HL-60 (cell line): ENCODE results near the gene CIRBP.
A peak's percentile ranks its signal among the peaks of the same experiment; 100 is the strongest.

Experiments used
- DNase-seq, 2 experiments: peaks; one replicate each; pipeline ENCODE4 v3.0.0-alpha.2; 2010 to 2020; ENCODE audit warnings: low read depth in 1 of 2, low spot score in 1 of 2
- H3K27ac ChIP-seq: fragments of 250-450 bp; sonication (Bioruptor Pico); replicated peaks from 2 replicates; pipeline ENCODE4 v1.5.1; 2020; ENCODE audit warnings: mild to moderate bottlenecking, moderate library complexity
- H3K27me3 ChIP-seq: fragments of 250-450 bp; sonication (Bioruptor Pico); 2 replicates; pipeline ENCODE4 v1.5.1; 2021; ENCODE audit warnings: mild to moderate bottlenecking, moderate library complexity; ENCODE audit not compliant: insufficient read depth, poor library complexity, severe bottlenecking
- H3K4me3 ChIP-seq: replicated peaks from 2 replicates; pipeline ENCODE4 v1.5.1; 2011; ENCODE audit warnings: mild to moderate bottlenecking, control low read depth, low read length; ENCODE audit not compliant: insufficient read depth
- CTCF ChIP-seq: IDR thresholded peaks from one replicate; pipeline ENCODE4 v1.5.1; 2011; ENCODE audit warnings: low read length, control low read depth, inconsistent platforms; ENCODE audit not compliant: insufficient read depth
- GABPA ChIP-seq: IDR thresholded peaks from 2 replicates; pipeline ENCODE4 v1.6.1; 2012; ENCODE audit warnings: low read depth
- POLR2AphosphoS5 ChIP-seq: IDR thresholded peaks from 2 replicates; pipeline ENCODE4 v1.6.1; 2012; ENCODE audit warnings: low read depth
- REST ChIP-seq: IDR thresholded peaks from 2 replicates; pipeline ENCODE4 v1.6.1; 2012; ENCODE audit warnings: low read depth; ENCODE audit not compliant: insufficient replicate concordance
- SPI1 ChIP-seq: IDR thresholded peaks from 2 replicates; pipeline ENCODE4 v1.6.1; 2012; ENCODE audit warnings: low read depth, mild to moderate bottlenecking, borderline replicate concordance
- long read RNA-seq: library from polyadenylated mRNA; unstranded; transcript quantifications from one replicate; pipeline ENCODE4 v2.0.0, GENCODE V29; 2020

CIRBP gene
- long read RNA-seq, transcript CIRBP-246 (6 exons, 1,043 nt), result minor isoform, 47 of 705 reads
- long read RNA-seq, transcript CIRBP-210 (8 exons, 938 nt), result minor isoform, 90 of 705 reads
- long read RNA-seq, transcript CIRBP-204 (7 exons, 870 nt), result minor isoform, 17 of 705 reads
- long read RNA-seq, transcript CIRBP-201 (7 exons, 1,328 nt), result major isoform, 416 of 705 reads
- long read RNA-seq, partial matches to known transcripts, result 12 of 705 reads
- long read RNA-seq, other reads (novel, unspliced or antisense), result 98 of 705 reads

- Histone ChIP-seq H3K27ac (peak within 1 kb of the TSS; percentile 100), H3K4me3 (peak within 1 kb of the TSS; percentile 49), H3K27me3 (no peaks in the 10 kb centered on the region)
- peak; percentile 99 to 100 for DNase-seq
- TF ChIP-seq REST (peak; percentile 70), CTCF (no peak), GABPA (no peak), POLR2AphosphoS5 (peak; percentile 99), SPI1 (no peak; the same call in 1 of the 2 replicates)
Measured at GRCh38 chr19:1269065-1269477, at the start of gene CIRBP. CIRBP (plus strand) TSS chr19:1269332; CDS start chr19:1270934, 1,602 bp downstream.

- H3K27ac ChIP-seq, result no peak overlapping the region
- TF ChIP-seq REST (no peak), SPI1 (no peak), GABPA (no peak), POLR2AphosphoS5 (no peak), CTCF (no peak)
- DNase-seq, result no peak
- H3K4me3 ChIP-seq, result no peak overlapping the region
- H3K27me3 ChIP-seq, result no peaks in the 10 kb centered on the region
Measured at GRCh38 chr19:1219786-1220476, 49.2 kb upstream of the CIRBP start.

- H3K4me3 ChIP-seq, result no peak overlapping the region
- TF ChIP-seq SPI1 (no peak), POLR2AphosphoS5 (no peak), REST (no peak)
- no peak overlapping the region for H3K27ac ChIP-seq
- no peaks in the 10 kb centered on the region for H3K27me3 ChIP-seq
- no peak for DNase-seq
Measured at GRCh38 chr19:1220477-1220930, 48.6 kb upstream of the CIRBP start.
